Measurements from ENCODE around the gene STRN4. TPM values are rescaled to one million over a fixed set of nuclear protein-coding genes. Genes with fewer than 3 reads are reported as not detected.
A peak's percentile ranks its signal among the peaks of the same experiment; 100 is the strongest.
"Not testable (repeated sequence)": the region's sequence is repeated elsewhere in the genome, so short reads cannot be mapped to it uniquely, and the experiment has no call there.

The STRN4 gene
- total RNA-seq, 1 donor from 2014 or later: 51.4 TPM

DNA sequence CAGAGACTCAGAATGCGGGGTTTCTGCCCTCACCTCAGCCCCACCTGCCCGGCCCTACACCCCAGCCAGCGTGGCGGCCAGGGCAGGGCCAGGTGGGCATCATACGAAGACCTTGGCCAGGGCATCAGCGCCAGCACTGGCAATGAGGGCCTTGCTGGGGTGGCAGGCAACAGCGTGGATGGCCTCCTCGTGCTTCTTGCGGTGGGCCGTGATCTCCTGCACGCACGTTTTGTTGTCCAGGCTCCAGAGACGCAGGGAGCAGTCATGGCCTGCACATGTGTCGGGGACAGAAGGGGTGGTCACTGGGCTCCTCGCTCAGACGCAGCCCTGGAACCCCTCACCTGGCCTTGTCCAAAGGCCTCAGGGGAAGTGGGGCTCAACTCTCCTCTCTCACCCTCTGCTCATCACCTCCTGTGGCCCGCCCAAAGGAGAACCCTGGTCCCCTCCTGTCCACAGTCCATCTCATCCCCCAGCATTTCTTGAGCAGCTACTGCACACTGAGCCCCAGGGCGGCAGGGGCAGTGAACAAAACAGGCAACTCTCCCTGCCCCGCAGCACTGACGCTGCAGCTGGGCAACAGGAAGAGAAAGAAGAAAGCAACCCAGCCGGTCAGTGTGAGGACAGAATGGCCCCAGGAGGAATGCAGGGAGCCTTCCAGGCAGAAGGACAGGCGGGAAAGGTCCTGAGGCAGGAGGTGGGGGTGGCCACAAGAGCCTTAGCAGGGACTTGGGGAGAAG lies 25.6 kb downstream of the STRN4 start:
- DNase-seq (ENCODE audit: missing footprints) (peak; percentile 22), ATAC-seq (no peak)
- intact Hi-C loops (cut with DNase I): no loop called here

DNA sequence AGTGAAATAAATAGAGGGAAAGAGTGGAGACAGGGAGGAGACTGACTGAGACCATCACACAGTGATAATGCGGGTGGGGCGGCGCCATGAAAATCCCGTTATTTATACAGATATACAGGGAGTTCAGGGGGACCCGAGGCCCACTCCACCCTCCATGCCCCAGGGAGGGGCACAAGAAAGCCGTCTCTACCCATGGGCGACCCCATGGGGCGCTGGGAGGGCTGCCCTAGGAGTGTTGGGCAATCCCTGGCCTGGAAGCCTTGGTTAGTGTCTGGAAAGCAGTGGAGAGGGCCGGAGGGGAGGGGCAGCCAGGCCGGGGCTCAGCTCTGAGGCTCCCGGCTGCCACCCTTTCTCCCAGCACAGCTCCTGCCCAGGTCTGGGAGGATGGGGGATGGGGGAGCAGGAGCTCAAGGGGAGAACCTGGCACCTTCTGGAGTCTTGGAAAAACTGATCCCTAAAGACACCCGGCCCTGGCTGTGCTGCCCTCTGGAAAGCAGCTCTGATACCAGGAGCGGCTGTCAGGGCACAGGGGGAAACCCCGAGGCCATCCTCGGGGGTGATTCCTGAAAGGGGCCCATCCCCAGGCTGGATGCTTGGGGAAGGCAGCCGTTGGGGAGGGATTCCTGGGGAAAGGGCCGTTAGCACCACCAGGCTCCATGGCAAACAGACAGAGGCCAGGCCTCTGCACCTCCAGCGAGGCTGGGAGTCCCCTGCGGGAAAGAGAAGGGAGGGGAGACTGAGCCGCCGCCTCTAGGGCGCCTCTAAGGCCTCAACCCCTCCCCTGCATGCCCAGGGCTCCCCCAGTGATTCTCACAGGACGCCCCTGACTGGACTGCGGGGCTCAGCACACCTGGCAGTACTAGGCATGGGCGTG lies 26.4 kb downstream of the STRN4 start:
- peak; percentile 60 for DNase-seq (ENCODE audit: missing footprints)
- intact Hi-C loops (cut with DNase I): no loop called here
- ATAC-seq: no peak

DNA sequence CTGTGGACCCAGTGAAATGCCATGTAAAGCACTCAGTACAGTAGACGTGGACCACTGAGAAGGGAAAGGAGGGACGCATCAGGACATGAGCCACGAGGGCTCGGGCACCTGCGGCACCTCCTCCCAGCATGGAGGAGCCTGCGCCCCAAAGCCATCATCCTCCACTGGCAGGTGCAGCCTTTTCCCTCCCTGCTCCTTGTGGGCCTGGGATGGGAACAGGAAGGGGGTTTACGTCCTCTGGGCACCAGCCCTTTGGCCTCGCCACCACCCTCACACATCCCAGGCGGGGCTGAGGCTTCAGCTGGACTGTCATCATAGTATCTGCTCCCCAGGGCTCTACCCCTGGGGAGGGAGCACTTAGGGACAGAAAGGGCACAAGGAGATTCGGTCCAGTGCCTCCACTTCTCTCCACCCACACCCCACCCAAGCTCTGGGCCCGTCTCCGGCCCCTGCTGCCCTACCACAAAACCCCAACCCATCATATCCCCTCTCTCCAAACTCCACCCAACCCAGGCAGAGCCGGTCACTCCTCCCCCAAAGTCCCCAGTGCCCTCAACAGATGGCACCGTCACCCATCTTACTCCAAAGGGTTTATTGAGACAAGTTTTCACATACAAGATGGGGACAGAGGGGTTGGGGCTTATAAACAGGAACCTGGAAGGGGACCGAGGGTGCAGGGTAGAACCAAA lies 27.2 kb downstream of the STRN4 start:
- intact Hi-C loops (cut with DNase I): no loop called here
- no peak for ATAC-seq
- DNase-seq (ENCODE audit: missing footprints): peak; percentile 48

DNA sequence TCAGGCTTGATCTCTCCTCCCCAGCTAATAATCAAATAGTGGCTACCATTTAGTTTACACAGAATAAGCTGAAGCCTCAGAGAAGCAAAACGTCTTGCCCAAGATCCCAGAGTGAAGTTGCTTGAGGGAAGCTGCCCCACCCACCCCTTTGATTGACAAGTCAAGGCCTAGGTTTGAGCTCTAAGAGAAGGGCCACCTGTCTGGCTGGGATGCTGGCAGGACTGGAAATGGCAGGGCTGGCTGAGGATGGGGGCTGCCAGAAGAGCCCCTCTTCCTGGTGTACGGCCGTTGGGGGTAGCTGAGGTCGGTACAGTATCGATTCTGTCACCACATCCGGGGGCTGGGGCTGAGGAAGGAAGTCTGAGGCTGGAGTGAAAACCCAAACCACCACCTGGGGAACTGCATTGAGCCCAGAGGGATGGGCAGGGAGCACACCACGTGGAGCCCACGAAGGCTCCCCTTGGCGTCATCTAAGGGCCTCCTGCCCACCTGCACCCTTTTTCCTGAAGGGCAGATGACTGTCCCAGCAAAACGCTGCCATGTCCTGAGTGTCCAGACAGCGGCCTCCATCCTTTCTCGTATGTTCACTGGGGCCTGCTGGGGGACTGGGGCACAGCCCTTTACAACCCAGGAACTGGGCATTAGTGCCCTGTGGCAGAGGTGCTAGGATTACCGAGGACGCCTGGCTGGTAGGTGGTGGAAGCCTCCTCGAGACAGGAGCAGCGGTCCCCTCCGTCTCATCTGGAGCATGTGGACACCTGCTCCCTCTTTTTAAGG lies 27.9 kb downstream of the STRN4 start:
- intact Hi-C loops (cut with DNase I): no loop called here
- peak; percentile 61 for DNase-seq (ENCODE audit: missing footprints)
- ATAC-seq: no peak

DNA sequence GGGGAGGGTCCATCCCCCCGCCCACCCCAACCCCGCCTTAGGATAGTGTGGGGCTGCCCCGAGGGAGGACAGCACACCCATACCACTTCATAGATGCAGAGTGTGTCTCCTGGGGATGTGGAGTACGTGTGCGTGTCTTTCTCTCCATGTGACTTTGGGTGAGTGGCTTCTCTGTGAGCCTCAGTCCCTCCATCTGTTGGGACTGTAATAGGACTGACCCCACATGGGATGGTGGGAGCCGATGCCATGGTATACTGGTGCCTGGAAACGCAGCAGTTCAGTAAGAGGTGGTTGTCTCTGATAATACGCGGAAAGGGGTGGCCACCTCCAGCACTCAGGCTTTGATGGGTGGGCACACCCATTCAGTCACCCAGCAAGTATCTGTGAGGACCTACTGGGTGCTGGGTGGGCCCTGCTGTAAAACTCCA lies 28.5 kb downstream of the STRN4 start:
- intact Hi-C loops (cut with DNase I): no loop called here
- ATAC-seq (no peak), DNase-seq (ENCODE audit: missing footprints) (peak; percentile 45)

DNA sequence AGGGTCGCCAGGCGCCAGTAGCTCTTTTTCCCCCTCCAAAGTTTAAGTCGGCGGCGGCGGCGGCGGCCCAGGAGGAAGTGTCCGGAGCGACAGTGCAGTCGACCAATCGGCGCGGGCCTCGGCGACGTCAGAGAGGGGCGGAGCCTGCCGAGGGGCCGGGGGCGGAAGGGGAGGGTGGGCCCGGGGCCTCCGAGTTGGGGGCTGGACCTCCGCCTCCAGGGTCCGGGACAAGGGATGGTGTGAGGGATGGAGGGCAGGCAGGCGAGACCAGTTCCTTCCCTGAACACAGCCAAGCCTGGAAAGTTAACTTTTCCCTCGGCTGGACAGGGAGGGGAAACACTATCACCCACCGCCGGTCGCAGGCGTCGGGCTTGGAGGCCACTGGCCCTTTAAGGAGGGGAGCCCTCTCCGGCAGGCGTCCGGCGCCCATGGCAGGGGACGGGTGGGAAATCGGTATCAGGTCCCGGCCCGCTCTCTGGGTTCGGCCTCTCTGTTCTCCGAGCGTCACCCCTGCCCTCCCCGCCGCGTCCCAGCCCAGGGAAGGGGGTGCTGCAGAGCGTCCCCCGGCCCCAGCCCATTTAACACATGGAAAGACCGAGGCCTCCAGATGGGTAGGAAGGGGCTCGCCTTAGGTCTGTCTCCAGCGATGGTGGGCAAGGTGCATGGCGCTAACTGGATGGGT lies 29.1 kb downstream of the STRN4 start, which contains the start of gene PRKD2:
Gene PRKD2 (minus strand): TSS at position 81 of the 682 bp plus-strand sequence. CDS start 744 bp downstream, outside the sequence.
- DNase-seq (ENCODE audit: missing footprints) (peak; percentile 96), ATAC-seq (peak; percentile 86)
- intact Hi-C loops (cut with DNase I): no loop called here

DNA sequence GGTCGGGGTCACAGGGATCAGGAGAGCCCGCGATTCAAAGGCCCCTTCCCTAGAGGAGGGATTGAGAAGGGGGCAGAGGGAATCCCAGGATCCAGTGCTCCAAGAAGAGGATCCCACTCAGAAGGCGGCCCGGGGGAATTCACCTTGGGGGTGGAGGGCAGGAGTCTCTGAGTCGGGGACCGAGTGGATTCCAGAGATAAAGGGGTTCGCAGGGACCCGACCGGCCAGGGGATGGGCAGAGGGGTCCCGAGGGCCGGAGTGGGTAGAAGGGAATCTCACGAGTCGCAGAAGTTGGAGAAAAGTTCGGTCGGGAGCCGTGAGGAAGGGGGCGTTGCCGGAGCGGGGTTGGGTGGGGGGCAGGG lies 29.6 kb downstream of the STRN4 start:
- intact Hi-C loops (cut with DNase I): no loop called here
- ATAC-seq (no peak), DNase-seq (ENCODE audit: missing footprints) (no peak)

DNA sequence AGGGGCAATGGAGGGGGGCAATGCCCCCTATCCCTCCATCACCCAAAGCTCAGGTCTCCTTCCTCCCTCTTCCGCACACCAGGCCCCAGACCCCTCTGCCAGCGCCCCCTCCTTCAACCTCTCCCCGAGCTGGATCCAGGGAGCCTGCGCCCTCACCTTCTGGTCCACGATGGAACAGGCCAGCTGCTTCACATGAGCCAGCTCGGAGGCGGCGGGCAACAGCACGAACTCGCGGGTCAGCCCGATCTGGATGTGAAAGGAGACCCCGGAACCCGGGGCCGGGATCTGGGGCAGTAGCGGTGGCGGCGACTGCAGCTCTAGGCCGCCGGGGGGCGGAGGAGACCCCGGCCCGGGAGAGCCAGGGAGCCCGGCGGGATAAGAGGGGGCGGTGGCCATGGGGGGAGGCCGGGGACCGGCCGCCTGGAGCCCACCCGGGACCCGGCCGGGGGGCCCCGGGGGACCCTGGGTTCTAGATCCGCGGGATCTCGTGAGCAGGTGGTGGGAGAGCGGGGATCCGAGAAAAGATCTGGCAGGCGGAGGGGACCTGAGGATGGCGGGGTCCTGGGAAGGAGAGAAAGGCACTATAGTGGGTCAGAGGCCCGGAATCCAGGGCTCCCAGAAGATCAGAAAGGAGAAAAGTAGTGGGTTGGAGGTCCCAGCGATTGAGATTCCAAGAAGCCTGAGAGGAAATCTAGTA lies 30.1 kb downstream of the STRN4 start:
- ATAC-seq: no peak
- DNase-seq (ENCODE audit: missing footprints): no peak
- intact Hi-C loops (cut with DNase I): no loop called here

DNA sequence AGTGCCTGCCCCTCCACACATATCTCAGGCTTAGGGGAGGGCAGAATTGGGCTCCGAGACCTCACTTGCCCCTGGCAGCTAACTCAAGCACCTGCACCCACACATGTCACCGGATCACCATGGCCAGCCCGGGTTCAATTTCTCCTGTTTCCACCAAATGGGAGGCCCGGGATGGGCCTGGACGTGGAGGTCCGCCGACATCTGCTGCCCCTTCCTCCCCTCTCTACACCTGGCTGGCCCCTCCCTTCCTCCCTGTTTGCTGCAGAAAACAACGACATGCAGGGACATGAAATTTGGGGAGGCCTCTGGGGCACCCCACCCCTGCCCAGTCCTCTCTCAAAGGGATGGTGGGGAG lies 30.7 kb downstream of the STRN4 start:
- DNase-seq (ENCODE audit: missing footprints): no peak
- no peak for ATAC-seq
- intact Hi-C loops (cut with DNase I): no loop called here

DNA sequence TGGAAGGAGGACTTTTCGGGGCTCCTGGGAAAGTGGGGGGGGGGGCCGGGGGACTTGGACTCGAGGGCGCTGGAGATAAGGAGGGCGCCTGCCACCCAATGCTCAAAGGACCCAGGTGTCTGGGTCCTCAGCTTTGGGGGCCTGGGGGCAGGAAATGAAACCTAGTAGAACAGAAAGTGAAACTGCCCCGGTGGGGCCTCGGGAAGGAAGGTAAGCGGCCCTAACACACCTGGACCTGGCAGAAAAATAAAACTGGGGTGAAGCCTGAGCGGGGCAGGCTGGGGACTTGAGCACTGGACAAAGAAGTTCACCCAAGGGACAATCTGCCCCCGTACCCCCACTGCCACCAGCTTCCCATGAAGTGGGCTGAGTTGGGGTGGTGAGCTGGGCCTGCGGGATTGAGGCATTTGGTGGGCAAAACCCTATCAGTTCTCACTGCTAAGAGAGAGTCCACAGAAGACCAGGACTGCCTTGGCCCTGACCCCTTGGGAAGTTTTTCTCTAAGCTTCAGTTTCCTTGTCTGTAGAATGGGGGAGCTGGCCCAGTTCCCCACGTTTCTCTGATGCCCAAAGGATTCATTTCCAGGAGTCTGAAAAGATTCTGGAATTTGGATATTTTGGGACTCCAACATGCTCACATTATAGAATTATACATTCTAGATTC lies 31.7 kb downstream of the STRN4 start:
- DNase-seq (ENCODE audit: missing footprints) (no peak), ATAC-seq (no peak)
- intact Hi-C loops (cut with DNase I): no loop called here

DNA sequence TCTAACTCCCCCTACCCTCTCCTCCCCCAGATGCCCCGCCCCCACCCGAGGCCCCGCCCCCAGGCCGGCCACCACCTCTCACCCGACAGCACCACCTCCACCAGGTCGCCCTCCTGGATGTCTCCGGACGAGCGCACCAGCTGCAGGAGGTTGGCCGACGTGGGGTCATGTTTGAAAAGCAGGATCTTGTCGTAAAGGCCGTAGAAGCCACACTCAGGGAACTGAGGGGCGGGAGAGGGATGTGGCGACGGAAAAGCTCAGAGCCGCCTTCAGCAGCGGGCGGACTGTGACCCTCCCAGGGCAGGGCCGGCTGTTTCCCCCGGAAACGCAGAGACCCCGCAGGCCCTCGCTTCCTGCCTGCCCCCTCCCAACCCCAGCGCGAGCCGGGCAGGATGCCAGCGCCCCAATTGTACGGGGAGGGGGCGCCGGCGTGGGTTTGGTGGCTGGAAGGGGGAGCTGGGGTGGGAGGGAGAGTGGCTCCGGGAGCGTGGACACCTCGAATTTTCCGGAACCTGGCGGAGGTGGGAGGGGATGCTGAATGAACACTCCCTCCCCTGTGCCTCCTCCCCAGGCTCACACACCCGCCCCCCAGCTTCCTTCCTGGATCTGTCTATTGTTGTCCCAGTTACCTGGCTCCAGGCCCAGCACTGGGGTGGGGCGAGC lies 32.3 kb downstream of the STRN4 start:
- intact Hi-C loops (cut with DNase I): no loop called here
- DNase-seq (ENCODE audit: missing footprints): peak; percentile 93

DNA sequence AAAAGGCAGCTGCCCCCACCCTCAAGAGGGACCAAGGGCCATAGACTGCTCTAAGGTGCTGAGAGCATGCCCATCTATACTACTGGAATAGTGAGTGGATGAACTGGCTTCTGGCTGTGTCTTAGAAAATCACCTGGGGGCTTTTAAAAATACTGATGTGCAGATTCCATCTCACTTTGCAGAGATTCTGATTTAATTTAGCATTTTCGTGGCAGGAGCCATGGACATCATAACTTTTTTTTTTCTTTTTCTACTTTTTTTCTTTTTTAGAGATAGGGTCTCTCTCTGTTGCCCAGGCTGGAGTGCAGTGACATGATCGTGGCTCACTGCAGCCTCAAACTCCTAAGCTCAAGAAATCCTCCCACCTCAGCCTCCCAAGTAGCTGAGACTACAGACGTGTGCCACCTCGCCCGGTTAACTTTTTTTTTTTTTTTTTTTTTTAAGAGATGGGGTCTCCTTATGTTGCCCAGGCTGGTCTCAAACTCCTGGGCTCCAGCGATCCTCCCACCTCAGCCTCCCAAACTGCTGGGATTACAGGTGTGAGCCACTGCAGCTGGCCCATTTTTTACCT lies 33.4 kb downstream of the STRN4 start:
- ATAC-seq; intact Hi-C loops (cut with DNase I); DNase-seq (ENCODE audit: missing footprints): not testable (repeated sequence)

More for the DNA sequence above, 32.3 kb downstream of the STRN4 start:
- peak; percentile 59 for ATAC-seq

DNA sequence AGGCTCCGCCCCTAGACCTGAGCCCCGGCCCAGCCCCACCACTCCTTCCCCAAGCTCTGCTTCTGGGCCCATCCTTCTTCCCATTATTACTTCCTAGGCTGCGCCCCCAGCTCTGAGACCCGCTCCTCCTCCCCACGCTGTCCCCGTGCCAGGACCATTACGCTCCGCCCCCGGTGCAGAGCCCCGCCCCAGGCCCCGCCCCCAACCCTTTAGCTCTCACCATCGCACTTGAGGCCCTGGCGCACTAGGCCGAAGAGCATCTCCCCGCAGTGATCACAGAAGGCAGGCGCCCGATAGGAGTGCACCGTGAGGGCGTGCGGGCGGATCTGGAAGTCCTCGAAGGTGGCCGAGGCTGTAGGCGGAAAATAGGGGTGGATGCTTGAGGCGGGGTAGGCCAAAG lies 35.6 kb downstream of the STRN4 start:
- no peak for DNase-seq (ENCODE audit: missing footprints)
- intact Hi-C loops (cut with DNase I): no loop called here
- ATAC-seq: no peak

DNA sequence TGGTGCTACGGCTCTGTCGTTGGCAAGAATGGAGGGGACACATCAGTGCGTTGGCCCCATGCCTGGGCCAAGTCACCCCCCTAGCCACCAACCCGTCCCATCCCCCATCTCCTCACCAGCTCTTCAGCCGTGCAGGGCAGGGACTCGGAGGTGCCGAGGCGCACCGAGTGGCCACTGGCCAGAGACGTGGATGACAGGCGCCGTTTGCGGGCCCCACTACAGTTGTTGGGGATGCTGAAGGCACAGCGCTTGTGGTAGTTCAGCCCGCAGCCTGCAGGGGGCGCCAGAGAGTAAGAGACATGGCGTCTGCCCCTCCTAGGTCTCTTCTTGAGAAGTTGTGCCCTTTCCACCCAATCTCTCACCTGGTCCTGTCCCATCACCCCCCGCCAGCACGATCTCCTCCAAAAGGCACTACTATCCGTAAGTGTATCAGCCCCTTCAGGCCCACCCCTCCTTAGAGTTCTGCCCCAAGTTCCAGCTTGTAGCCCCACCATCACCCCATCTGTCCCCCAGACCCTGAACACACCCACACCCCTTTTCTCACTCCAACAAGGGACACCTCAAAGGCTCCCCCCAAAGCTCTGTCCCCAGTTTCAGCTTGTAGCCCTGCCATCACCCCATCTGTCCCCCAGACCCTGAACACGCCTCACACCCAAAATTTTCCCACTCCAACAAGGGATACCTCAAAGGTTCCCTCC lies 41.7 kb downstream of the STRN4 start:
- DNase-seq (ENCODE audit: missing footprints): peak; percentile 91
- intact Hi-C loops (cut with DNase I): loop anchor here (1.0 to 5.0 kb wide), 2 partner anchors 24 to 43 kb away; partner anchors contain the start of genes FKRP and STRN4
- ATAC-seq: peak; percentile 69

DNA sequence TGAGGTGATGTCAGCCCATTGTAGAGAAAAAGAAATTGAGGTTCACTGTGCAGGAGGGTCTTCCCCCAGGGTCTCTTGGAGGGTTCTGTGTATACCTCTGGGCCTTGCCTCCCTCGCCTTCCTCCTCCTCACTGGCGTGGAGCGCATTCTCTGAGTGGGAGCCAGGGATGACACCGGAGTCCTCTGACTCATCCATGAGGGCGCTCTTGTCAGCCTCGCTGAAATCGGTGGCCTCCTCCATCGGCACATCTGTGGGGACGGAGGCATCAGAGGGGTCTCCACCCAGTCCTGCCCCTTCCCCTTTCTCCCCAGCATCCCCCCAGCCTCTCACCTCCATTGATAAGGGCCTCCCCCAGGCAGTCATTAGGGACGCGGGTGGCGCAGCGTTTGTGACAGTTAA lies 45.5 kb downstream of the STRN4 start:
- no peak for ATAC-seq
- no peak for DNase-seq (ENCODE audit: missing footprints)
- intact Hi-C loops (cut with DNase I): loop anchor here (5.0 kb wide), 1 partner anchor 47 kb away; the partner anchor contains the start of genes FKRP and STRN4

All from Right ventricle myocardium inferior (tissue), 1 donor.